GM12878 (cell line): ENCODE measurements around the gene SNRPA.

Experiments
- CTCF ChIP-seq, 3 experiments: IDR thresholded peaks in 2 of 3; conservative IDR thresholded peaks in 1 of 3; 2 replicates each; pipeline ENCODE4 v1.5.1; 2011; ENCODE audit warnings: low read depth in 3 of 3, low read length in 3 of 3, mild to moderate bottlenecking in 3 of 3, control low read depth in 2 of 3, moderate library complexity in 2 of 3, inconsistent platforms in 1 of 3, mixed read lengths in 1 of 3; ENCODE audit not compliant: control insufficient read depth in 2 of 3, insufficient read depth in 1 of 3; ENCODE audit errors: extremely low read depth in 1 of 3
- GABPA ChIP-seq: IDR thresholded peaks from 2 replicates; pipeline ENCODE4 v1.6.1; 2014; ENCODE audit warnings: antibody characterized with exemption, low read depth, mild to moderate bottlenecking, inconsistent platforms
- TAF1 ChIP-seq: IDR thresholded peaks from 2 replicates; pipeline ENCODE4 v1.6.1; 2011; ENCODE audit warnings: mild to moderate bottlenecking, low read depth, low read length, borderline replicate concordance
- TF ChIP-seq, protein P1 (sequence below): fragments of 450-650 bp; formaldehyde crosslinking; IDR thresholded peaks from 2 replicates; pipeline ENCODE4 v1.5.0; 2022; ENCODE audit warnings: mild to moderate bottlenecking, missing genetic modification characterization

DNA sequence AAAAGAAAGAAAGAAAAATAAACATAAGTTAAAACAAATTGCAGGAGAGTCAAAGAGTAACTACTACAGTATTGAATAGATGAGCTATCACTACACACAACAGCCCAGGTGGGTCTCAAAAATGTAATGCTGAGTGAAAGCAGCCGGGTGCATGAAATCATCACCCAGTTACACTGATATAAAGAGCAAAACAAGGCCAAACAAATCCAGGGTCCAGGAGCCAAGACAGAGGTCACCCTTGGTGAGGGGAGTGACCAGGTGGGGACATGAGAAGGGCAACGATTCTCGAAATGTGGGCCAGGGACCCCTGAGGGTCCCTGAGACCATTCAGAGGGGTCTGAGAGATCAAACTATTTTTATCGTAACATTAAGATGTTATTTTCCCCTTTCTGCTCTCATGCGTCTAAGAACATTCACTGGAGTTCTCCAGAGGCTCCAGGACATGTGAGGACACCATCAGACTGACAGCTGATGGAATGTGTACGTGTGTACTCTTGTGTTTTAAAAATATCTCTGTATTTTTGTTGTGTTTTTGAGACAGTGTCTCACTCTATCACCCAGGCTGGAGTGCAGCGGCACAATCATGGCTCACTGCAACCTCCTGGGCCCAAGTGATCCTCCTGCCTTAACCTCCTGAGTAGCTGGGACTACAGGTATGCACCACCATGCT is 44.9 kb upstream of the SNRPA start:
- TF ChIP-seq GABPA (no peak), CTCF (IDR thresholded peaks at IDR 0.05 in 2 of 3, conservative IDR thresholded peaks at IDR 0.05 in 1 of 3; ENCODE audit: control insufficient read depth in 2 of 3, extremely low read depth in 1 of 3, insufficient read depth in 1 of 3, low read depth in 3 of 3, low read length in 3 of 3) (no peak), TAF1 (no peak)
- TF ChIP-seq, protein P1, sequence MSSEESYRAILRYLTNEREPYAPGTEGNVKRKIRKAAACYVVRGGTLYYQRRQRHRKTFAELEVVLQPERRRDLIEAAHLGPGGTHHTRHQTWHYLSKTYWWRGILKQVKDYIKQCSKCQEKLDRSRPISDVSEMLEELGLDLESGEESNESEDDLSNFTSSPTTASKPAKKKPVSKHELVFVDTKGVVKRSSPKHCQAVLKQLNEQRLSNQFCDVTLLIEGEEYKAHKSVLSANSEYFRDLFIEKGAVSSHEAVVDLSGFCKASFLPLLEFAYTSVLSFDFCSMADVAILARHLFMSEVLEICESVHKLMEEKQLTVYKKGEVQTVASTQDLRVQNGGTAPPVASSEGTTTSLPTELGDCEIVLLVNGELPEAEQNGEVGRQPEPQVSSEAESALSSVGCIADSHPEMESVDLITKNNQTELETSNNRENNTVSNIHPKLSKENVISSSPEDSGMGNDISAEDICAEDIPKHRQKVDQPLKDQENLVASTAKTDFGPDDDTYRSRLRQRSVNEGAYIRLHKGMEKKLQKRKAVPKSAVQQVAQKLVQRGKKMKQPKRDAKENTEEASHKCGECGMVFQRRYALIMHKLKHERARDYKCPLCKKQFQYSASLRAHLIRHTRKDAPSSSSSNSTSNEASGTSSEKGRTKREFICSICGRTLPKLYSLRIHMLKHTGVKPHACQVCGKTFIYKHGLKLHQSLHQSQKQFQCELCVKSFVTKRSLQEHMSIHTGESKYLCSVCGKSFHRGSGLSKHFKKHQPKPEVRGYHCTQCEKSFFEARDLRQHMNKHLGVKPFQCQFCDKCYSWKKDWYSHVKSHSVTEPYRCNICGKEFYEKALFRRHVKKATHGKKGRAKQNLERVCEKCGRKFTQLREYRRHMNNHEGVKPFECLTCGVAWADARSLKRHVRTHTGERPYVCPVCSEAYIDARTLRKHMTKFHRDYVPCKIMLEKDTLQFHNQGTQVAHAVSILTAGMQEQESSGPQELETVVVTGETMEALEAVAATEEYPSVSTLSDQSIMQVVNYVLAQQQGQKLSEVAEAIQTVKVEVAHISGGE (CRISPR knock-in tag), result no peak
